Regular cardiac myocyte (primary cell): Measurements from ENCODE around the gene CCDC47. TPM values are rescaled to one million over a fixed set of nuclear protein-coding genes. Genes with fewer than 3 reads are reported as not detected.

Source experiments
- total RNA-seq: library from RNA; depleted of rRNA; stranded (reverse); fragments of >200 nt; gene quantifications from 2 replicates; pipeline ENCODE4 v1.2.3, GENCODE V29; 2014

Gene CCDC47, protein sequence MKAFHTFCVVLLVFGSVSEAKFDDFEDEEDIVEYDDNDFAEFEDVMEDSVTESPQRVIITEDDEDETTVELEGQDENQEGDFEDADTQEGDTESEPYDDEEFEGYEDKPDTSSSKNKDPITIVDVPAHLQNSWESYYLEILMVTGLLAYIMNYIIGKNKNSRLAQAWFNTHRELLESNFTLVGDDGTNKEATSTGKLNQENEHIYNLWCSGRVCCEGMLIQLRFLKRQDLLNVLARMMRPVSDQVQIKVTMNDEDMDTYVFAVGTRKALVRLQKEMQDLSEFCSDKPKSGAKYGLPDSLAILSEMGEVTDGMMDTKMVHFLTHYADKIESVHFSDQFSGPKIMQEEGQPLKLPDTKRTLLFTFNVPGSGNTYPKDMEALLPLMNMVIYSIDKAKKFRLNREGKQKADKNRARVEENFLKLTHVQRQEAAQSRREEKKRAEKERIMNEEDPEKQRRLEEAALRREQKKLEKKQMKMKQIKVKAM
- 87.7 and 112 TPM in 2 replicates for total RNA-seq

DNA sequence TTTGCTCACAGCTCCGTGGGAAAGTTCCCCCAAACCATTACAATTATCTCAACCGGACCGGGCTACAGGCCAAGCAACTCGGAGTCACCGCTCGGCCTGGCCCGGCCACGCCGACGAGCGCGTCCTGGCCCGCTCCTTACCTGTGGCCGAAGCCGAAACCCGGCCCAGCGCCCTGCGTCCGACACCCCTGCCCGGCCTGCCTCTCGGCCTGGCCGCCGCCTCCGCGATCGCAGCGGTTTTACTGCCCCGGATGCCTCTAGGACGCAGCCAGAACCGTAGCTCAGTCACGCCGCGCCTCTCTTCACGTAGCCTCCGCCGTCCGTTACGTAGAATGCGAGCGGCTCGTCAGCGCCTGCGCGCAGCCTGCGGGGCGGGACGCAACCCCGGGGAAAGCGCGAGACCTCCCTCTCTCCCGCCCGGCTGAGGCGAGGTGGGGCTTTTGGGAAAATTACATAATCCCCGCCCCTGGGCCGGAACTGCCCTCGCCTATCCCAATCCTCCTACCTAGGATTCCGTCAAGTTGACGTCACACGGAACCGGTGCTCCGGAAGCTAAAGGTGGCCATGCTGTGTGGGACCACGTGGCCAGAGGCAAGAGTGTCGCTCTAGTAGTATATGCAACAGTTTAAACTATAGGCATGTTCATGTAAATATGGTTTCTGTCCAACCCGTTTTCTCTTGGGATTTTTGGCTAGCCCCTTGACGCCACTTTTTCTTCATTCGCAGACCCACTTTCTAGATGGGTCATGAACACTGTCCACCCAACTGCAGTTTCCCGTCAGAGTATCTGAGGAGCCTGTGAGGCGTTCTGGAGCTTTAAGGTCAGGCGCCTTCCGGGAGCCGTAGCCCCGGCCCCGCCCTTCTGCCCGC lies at the start of gene CCDC47:
Gene CCDC47, minus strand, starts transcription at position 326 of the 869 bp plus-strand sequence. CDS start 7,422 bp downstream, outside the sequence.

GRCh38 chr17:63774141-63774968 lies 958 bp upstream of the CCDC47 start, which contains the start of gene DDX42:
Gene DDX42 (plus strand): TSS chr17:63774170. CDS start chr17:63787050, 12,880 bp downstream.

GRCh38 chr17:63741408-63742173 lies 31.8 kb downstream of the CCDC47 start, which contains the start of gene STRADA:
Gene STRADA (minus strand): TSS chr17:63741799. CDS start chr17:63728369, 13,430 bp downstream.

GRCh38 chr17:63699638-63700527 lies 73.5 kb downstream of the CCDC47 start, which contains the start of gene LIMD2:
Gene LIMD2 (minus strand): TSS chr17:63700125. CDS start chr17:63699298, 827 bp downstream.

Other genes with a start within 250 kb of the CCDC47 start
- gene DCAF7, start 223.1 kb downstream of the CCDC47 start, total RNA-seq = 10.7 and 16.3 TPM in 2 replicates
- 13.0 and 31.1 TPM in 2 replicates for gene TACO1, start 172.7 kb downstream of the CCDC47 start, total RNA-seq
- 23.4 and 33.7 TPM in 2 replicates for gene MAP3K3, start 151.2 kb downstream of the CCDC47 start, total RNA-seq
- gene LIMD2, start 73.5 kb downstream of the CCDC47 start, total RNA-seq = 6.1 and 6.2 TPM in 2 replicates
- 14.4 and 15.1 TPM in 2 replicates for gene STRADA, start 31.8 kb downstream of the CCDC47 start, total RNA-seq
- gene DDX42, start 573 bp upstream of the CCDC47 start, total RNA-seq = 56.9 and 70.9 TPM in 2 replicates
- 50.5 and 127 TPM in 2 replicates for gene PSMC5, start 53.8 kb upstream of the CCDC47 start, total RNA-seq
- 116 and 168 TPM in 2 replicates for gene FTSJ3, start 54.1 kb upstream of the CCDC47 start, total RNA-seq
- 58.3 and 83.8 TPM in 2 replicates for gene SMARCD2, start 69.1 kb upstream of the CCDC47 start, total RNA-seq
- gene CSH2, start 100.1 kb upstream of the CCDC47 start, total RNA-seq = not detected in 2 replicates
- not detected in 2 replicates for gene GH2, start 108.3 kb upstream of the CCDC47 start, total RNA-seq
- gene CSH1, start 123.0 kb upstream of the CCDC47 start, total RNA-seq = not detected in 2 replicates
- not detected in 2 replicates for gene CSHL1, start 137.7 kb upstream of the CCDC47 start, total RNA-seq
- gene GH1, start 145.2 kb upstream of the CCDC47 start, total RNA-seq = not detected in 2 replicates
- 1.1 and 5.4 TPM in 2 replicates for gene CD79B, start 158.7 kb upstream of the CCDC47 start, total RNA-seq
- gene SCN4A, start 199.3 kb upstream of the CCDC47 start, total RNA-seq = under 0.01 TPM in 1 of 2 replicates, not detected in the other
- gene PRR29, start 224.8 kb upstream of the CCDC47 start, total RNA-seq = 0.38 and 0.85 TPM in 2 replicates
- 22.4 and 27.9 TPM in 2 replicates for gene ICAM2, start 247.0 kb upstream of the CCDC47 start, total RNA-seq